UCSD-AML1 (cell line): ENCODE data around the gene HOXB2.
"Not testable (repeated sequence)": the region's sequence is repeated elsewhere in the genome, so short reads cannot be mapped to it uniquely, and the experiment has no call there.

Experiments
- DNase-seq: peaks from one replicate; lab custom pipeline; 2025; ENCODE audit not compliant: unreplicated experiment; lab: John Stamatoyannopoulos, UW

HOXB2 gene

DNA sequence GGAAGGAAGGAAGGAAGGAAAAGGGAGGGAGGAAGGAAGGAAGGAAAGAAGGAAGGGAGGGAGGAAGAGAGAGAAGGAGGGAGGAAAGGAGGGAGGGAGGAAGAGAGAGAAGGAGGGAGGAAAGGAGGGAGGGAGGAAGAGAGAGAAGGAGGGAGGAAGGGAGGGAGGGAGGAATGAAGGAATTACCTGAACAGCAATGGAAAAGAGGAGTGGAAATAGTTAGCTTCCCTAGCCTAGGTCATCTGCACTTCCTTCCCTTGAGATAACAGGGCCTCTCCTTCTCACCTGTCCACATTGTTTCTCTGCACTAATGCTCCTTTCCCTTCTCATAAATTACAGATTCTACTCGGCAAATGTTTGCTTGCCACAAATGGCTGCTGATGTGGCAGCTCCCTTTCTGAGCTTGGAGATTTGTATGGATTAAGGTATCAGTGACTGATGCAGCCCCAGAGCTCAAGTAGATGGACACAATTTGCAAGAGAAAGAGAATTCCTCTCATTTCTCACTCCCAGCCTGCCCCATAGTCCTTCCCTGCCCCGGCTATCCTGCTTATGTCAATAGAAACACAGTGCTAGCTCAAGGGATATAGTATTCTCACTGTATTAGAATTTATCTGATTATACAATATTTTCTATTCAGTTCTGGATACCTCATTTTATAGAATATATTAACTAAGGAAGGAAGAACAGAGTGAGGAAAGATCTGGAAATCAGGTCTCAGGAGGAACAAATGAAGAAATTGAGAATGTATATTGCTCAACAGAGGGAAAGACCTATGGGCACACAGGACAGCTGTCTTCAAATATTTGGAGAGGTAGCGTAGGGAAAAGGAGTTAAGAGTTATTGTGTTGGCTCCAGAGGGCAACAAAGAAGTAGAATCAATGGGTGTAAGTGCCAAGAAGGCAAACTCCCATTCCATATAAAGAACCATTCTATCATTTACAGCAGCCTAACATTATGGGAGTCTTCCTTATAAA, 28.7 kb downstream of the HOXB2 start:
- no peak for DNase-seq

DNA sequence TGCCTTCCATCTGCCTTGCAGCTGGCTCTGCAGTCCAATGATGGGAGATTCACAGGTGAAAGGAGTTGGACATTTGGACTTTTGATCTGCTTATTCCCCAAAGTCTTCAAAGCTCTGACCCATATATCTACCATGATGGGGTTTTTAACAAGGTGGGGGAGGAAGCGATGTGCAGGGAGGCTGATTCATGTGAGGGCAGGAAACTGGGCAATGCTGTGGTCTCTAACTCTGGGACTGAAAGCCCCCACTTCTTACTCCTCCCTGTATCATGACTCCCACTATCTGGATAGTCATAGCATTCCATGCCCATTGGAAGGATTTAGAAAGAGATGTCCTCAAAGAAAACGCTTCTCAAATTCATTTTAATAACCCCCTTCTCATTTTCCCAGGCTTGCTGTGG, 30.4 kb downstream of the HOXB2 start:
- DNase-seq: no peak

DNA sequence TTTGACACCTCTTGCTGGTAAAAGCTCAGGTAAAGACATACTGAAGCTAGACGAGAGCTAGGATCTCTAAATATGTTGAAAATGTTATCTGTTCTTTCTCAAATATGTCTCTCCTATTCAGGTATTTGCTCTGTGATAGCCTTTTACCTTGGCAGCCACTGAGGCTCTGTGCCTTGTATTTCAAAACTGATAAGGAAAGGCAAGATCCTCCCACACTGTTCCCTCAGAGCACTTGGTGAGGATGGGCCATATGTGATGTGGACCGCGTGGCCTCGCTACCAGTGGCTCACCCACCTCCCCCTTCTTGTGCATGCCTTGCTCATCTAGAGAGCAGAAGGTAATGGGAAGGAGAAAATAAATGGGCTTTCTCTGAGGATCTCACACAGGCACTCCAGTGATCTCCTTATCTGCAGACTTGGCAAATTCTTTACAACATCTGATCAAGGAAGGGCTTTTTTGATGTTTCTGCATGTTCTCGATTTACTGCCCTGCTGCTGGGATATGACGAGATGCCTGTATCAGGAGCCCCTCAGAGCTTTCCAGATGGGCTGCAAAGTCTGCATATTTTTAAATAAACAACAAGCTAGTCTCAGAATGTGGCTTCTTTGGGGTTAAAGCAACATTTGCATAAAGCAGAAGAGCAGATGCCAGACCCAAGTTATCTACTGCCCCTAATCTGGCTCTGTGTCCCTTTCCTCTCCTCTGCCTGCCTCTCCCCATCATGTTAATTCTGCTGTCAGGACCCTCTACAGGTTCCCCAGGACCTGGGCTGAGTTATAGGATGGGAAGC, 31.0 kb downstream of the HOXB2 start:
- DNase-seq: no peak

DNA sequence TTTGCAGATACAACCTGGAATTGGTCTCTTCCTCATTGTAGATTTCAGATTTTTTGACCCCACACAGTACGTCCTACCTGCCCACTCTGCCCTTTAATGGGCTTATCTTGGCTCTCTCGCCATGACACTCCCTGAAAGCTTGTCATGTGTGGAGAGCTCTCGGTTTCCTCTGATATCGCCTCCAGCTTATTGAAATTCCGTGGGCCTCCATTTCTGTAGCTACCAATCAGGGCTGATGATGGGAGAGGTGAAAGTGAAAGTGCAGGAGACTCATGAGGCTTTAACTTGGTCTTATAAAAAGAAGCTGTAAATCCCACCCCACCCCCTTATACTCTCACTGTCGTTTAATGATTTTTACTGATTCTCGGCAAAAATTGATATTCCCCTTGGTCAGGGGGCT, 31.8 kb downstream of the HOXB2 start:
- DNase-seq: no peak

GRCh38 chr17:48510761-48511604, 33.9 kb downstream of the HOXB2 start:
- no peak for DNase-seq

DNA sequence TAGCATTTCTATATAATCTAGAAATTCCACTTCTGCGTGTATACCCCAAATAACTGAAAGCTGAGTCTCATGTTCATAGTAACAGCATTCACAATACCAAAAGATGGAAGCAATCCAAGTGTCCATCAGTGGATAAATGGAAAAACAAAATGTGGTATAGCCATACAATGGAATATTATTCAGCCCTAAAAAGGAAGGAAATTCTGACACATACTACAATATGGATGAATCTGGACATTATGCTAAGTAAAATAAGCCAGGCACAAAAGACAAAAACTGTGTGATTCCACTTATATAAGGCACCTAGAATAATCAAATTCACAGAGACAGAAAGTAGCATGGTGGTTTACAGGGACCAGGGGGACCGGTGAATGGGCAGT, 34.5 kb downstream of the HOXB2 start:
- DNase-seq: no peak

DNA sequence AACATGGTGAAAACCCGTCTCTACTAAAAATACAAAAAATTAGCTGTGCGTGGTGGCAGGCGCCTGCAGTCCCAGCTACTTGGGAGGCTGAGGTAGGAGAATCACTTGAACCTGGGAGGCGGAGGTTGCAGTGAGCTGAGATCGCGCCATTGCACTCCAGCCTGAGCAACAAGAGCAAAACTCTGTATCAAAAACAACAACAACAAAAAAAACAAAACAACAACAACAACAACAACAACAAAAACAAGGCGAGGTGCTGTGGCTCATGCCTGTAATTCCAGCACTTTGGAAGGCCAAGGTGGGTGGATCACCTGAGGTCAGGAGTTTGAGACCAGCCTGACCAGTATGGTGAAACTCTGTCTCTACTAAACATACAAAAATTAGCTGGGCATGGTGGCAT, 35.2 kb downstream of the HOXB2 start:
- not testable (repeated sequence) for DNase-seq

- DNase-seq: no peak
These were observed 38.7 kb downstream of the HOXB2 start for GRCh38 chr17:48506246-48506645.

DNA sequence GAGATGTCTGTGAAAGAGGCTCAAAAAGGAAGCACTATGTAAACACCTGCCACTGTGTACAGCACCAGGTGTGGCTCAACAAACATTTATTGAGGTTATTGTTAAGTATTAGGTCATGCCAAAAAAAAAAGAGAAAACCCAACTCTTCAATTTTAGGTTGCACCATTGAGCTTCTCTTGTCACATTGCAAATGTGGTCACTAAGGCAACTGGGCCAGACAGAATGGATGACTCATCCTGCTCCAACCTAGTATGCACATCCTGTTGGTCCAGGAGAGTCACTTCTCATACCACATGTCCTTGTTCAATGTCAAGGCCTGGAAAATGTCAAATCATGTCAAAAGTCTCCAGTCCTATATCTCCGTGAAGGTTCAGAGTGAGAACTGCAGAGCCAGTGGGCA, 39.1 kb downstream of the HOXB2 start:
- DNase-seq: no peak

- DNase-seq: no peak
These were observed 40.0 kb downstream of the HOXB2 start for GRCh38 chr17:48504953-48505352.

DNA sequence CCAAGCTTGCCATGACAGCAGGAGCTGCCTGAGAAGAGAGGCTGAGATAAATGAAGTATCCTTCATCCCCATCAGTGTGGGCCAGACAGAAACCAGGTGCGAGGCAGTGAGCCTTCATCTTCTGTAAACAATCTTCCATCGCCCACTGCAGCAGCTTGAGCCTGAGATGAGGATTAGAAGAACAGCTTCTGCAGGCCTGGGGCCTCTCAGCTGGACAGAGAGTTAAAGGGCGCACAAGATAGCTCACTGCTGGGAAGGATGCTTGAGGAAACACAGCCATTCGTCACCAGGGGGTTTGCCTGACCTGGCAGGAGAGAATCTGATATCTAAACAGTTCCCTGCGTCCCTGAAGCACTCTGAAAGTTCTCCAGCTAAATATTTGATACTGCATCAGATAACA, 41.2 kb downstream of the HOXB2 start:
- no peak for DNase-seq

GRCh38 chr17:48502901-48503300, 42.0 kb downstream of the HOXB2 start:
- DNase-seq: no peak

DNA sequence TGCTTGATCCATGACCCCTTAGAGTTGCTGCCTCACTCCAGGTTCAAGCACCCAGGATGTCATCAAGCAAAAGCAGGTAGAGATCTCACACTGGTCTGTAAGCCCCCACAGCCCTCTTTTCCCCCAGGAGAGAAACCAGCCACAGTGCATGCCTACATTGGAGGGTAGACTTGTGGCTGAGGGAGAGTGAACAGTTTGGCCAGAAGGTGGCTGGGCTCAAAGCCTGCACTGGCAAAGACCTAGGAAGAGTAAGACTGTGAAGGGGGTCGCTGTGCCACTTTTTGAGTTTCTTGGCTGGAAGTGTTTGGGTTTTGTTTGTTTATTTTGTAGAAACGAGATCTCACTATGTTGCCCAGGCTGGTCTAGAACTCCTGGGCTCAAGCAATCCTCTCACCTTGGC, 42.6 kb downstream of the HOXB2 start:
- DNase-seq: no peak

DNA sequence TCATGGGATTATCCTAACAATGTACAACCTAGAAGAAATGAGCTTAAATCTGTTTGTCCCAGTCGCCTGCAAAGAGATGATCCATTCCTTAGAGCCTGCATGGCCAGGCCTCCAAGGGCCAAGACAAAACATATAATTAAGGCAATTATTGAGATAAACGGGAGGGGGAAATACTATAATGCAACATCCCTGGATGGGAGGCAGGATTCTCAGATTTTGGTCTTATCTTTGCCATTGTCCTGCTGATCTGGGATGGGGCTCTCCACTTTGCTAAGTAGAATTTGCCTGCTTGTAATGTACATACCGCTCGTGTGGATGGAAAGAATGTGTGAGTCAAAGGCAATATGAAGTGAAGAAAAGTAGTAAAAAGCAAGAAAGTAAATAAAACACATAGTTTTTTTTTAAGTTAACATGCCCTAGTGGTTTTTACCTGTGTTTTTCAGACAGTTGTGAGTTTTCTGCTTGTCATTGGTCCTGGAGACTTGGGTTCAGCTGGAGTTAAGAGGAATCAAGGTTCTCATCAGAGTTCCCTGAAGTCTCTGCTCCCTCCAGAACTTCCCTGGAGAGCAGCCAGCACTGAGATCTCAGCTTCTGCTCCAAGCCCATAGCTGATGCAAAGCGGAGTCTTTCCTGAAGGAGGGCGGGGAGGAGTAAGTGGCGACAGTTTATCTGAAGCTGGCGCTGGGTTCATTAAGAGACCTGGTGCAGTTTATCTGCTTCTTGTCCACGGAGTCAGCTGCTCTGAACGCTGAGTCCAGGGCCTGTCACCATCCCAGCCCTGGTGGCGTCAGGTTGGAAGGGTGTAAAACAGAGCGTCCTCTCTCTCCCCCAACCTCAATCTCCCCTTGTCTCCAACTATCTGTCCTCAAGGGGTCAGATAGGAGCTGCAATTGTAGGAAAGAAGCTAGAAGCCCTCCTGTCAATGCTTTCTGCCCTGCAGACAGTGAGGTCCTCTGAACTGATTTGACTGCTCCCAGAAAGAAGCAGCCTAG, 44.2 kb downstream of the HOXB2 start:
- no peak for DNase-seq

- DNase-seq: no peak
These were observed 45.0 kb downstream of the HOXB2 start for GRCh38 chr17:48499735-48500434.

DNA sequence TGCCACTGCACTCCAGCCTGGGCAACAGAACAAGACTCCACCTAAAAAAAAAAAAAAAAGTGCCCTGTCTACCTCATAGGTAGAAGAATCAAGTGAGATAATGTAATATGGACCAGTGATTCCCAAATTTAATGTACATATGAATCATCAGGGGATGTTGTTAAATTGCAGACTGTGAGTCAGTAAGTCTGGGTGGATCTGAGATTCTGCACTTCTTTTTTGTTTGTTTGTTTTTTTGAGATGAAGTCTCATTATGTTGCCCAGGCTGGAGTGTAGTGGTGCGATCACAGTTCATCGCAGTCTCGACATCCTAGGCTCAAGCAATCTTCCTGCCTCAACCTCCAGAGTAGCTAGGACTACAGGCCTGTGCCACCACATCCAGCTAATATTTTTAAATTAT, 45.7 kb downstream of the HOXB2 start:
- DNase-seq: no peak

GRCh38 chr17:48498164-48498850, 46.6 kb downstream of the HOXB2 start:
- DNase-seq: no peak

- DNase-seq: no peak
These were observed 47.8 kb downstream of the HOXB2 start for GRCh38 chr17:48497103-48497502.

DNA sequence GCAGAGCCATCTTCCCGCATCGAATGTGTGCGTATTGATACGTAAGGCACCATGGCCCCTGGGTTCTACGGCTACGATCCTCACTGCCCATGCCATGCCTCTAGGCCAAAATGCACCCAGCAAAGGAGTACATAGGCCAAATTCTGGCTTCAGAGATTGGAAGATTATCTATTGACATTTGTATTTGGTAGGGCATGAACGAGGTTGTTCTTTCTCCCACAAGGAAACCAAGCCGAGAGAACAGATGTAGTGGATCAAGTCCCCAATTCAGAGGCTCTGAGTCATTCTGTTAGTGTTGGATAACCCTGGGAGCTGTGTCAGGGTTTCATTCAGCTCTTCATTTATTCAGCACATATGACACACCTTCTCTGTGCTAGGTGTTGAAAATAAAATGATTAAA, 50.6 kb downstream of the HOXB2 start:
- DNase-seq: no peak
